ELF-1 (cell line): ENCODE results near the gene MIER2.

ENCODE experiments used
- DNase-seq: peaks from one replicate; pipeline ENCODE4 v3.0.0-alpha.2; 2016; ENCODE audit warnings: low read depth, low spot score

Gene MIER2

DNA sequence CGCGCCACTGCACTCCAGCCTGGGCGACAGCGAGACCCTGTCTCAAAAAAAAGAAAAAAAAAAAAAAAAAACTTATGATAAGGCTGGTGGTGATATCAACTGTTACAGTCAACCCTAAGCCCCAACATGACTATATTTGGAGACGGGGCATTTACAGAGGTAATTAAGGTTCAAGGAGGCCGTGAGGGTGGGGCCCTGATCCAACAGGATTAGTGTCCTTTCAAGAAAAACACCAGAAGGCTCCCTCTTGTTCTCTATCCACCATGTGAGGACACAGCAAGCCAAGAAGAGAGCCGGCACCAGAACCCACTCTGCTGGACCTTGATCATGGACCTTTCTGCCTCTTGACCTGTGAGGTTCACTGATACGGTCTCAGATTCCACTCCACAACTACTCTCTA is 14.1 kb downstream of the MIER2 start:
- DNase-seq, result no peak

GRCh38 chr19:329876-330275 is 14.7 kb downstream of the MIER2 start:
- no peak for DNase-seq

- no peak for DNase-seq
These were observed 16.5 kb downstream of the MIER2 start for GRCh38 chr19:328025-328505.

DNA sequence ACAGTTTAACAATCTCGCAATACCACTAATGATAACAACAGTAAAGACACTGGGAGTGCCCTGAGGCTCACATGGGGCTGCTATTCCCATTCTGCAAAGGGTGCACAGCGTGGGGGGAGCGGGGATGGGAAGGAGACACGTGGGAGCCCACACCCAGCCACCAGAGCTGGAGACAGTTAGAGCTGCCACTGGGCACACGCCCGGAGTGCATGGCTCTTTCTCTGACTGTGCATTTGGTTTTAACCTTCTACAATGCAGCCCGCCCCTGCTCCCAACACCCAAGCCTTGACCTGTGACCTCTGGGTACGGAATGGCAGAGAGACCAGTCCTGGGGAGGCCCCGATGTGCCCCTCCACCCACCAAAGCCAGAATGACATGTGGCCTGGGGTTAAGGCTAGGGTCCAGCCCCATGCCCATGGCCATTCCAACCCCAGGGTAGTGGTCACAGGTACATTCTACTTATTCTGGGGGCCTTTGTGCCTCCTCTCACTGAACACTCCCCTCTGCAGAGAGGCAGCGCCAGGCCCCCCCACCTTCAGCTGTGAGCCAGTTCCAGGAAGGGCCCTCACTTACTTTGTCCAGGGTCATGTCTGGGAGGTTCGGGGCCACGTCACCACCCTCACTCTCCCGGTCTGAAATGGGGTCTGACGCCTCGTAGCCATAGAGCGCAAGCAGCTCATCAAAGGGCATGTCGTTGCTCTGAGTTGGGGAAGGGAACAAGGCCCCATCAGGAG is 17.1 kb downstream of the MIER2 start:
- no peak for DNase-seq

DNA sequence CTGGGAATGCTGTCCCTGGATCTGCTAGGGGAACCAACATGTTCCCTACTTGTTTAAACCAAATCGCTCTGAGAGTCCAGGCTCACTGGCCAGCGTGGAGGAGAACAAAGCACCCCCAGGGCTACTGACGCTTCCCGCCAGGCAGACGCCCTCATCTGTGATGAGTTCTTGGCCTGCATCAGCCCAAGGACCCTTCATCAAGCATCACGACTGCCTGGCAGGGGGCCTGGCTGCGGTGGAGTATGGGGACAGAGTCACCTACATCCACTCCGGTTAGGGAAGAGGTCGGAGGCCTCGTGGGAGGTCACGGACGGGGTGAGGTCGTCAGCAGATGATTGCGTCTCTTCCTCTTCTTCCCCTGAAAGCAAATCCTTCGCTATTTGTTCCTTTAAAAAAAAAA is 17.7 kb downstream of the MIER2 start:
- no peak for DNase-seq

DNA sequence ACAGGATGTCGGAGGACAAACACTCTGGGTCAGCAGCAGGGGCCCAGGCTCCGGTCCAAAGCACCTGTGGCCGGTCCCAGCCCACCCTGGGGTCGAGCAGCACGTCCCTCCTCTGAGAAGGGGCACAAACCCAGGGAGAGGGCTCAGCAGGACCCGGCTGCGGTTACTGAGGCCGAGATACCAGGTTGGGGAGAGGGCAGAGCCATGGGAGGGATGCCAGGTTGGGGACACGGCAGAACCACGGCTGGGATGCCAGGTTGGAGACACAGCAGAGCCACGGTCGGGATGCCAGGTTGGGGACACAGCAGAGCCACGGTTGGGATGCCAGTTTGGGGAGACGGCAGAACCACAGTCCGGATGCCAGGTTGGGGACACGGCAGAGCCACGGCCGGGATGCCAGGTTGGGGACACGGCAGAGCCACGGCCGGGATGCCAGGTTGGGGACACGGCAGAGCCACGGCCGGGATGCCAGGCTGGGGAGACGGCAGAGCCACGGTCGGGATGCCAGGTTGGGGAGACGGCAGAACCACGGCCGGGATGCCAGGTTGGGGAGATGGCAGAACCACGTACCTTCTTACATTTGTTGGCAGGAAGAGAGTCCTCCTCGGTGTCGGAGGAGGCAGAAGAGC is 18.5 kb downstream of the MIER2 start:
- DNase-seq, result no peak

GRCh38 chr19:325173-325936 is 19.2 kb downstream of the MIER2 start:
- no peak for DNase-seq

- no peak for DNase-seq
These were observed 19.9 kb downstream of the MIER2 start for GRCh38 chr19:324716-325115.

GRCh38 chr19:322616-323015 is 22.0 kb downstream of the MIER2 start:
- DNase-seq, result no peak

DNA sequence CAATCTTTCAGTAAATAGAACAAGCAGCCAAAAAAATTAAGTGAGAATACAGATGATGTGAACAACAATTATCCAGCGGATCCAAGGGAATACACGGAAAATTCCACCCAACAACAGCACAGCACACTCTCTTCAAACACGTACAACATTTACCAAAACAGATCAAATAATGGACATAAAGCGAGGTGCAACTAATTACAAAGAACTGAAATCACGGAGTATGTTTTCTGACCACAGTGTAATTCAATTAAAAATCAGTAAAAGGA is 26.2 kb downstream of the MIER2 start:
- DNase-seq, result no peak

DNA sequence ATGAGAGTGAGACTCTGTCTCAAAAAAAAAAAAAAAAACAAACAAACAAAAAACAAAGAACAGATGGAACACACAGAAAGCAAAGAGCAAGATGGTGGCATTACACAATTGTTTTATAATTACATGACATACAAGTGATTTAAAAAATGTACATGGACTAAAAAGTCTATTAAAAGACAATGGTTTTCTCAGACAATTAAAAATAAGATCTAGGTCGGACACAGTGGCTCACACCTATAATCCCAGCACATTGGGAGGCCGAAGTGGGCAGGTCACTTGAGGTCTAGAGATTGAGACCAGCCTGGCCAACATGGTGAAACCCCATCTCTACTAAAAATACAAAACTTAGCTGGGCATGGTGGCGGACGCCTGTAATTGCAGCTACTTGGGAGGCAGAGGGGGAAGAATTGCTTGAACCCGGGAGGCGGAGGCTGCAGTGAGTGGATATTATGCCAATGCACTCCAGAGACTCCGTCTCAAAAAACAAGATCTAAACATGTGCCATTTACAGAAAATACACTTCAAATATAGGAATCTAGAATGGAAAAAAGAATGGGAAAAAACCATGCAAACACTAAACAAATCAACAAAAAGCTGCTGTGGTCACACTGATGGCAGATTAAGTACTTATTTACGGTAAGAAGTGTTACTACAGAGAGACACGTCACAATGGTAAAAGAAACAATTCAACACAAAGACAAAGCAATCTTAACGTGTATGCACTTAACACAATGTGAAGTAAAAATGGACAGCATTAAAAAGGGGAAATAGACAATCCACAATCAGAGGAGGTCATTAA is 26.7 kb downstream of the MIER2 start:
- no peak for DNase-seq

DNA sequence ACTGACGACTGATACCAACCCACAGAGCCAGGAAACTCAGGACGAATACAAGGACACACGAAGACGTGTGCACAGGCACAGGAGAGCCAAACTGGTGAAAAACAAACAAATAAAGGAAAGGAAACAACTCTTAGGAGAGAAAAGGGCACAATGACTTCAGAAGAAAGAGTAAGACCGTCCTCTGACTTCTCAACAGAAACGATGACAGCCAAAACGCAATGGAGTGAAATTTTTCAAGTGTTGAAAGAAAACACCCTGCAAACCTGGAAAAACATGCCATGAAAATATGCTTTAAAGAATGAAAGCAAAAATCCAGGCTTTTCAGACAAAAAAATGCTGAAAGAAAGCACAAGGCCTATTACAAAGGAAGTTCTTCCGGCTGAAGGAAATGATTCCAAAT is 28.8 kb downstream of the MIER2 start:
- no peak for DNase-seq

- DNase-seq, result no peak
These were observed 30.4 kb downstream of the MIER2 start for GRCh38 chr19:313988-314815.

GRCh38 chr19:313169-313987 is 31.2 kb downstream of the MIER2 start:
- no peak for DNase-seq

DNA sequence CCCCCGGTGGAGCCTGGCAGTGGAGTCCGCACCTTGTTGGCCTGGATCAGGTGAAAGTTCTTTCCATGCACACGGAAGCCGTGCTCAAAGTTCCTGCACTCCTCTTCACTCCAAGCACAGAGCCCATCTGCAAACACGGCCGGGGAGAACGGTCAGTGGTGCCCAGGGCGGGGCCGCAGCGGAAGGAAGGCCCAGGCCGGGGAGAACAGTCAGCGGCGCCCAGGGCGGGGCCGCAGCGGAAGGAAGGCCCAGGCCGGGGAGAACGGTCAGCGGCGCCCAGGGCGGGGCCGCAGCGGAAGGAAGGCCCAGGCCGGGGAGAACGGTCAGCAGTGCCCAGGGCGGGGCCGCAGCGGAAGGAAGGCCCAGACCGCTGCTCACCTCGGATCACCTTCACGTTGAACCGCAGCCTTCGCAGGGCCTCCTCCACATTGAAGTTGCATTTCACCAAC is 32.8 kb downstream of the MIER2 start:
- no peak for DNase-seq

- DNase-seq, result no peak
These were observed 33.7 kb downstream of the MIER2 start for GRCh38 chr19:310781-311496.

DNA sequence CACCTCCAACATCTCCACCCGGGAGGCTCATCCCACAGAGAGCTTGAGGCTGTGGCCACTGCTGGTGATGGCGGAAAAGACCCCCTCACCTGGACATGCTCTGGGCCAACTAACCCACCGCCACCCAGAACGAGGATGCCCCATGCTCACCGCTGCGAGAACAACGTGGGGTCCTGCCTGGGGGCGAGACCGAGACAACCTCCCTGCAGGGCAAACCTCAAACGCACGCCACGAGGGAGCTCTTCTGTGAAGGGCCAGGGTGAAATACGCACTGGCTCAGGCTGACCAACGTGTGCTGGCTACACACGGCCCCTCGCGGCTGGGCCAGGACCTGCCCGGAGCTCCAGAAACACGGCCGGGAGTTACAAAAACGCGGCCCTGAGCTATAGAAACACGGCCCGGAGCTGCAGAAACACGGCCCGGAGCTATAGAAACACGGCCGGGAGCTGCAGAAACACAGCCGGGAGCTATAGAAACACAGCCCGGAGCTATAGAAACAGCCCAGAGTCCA is 34.4 kb downstream of the MIER2 start:
- DNase-seq, result no peak

GRCh38 chr19:309206-309565 is 35.4 kb downstream of the MIER2 start:
- DNase-seq, result no peak

DNA sequence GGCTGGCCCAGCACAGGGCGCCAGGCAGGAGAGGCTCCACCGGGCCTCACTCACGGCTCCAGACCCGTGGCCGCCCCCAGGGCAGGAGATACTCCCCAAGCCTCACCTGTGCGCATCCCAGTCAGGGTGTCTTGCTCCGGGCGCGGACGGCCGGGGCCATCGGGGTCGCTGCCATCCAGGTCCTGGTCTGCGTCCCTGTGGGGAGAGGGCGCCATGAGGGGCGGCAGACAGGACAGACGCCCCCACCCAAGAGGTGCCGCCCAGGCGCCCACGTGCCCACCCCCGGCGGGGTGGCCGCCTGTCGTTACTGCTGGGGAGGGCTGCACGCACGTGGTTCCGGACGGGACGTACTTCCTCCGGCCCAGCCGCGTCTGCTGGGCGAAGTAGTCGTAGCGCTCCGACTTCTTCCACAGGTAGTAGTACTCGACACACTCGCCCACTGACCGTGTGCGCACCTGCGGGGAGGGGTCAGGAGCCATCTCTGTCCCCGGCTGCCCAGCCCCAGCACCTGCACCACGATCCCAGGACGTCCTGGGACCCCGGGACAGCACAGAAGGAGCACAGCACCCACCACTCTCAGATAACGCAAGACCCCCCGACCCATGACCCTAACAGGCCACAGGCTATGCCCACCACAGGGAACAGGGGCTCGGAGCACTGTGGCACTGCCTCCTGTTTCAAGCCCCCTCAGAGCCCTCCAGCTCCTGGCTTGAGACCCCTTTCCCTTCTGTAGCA is 36.0 kb downstream of the MIER2 start:
- DNase-seq, result no peak
